HG03571 (cell line): ENCODE results near the gene SVOP.

Experiments
- ATAC-seq: cut with Tn5 transposase; IDR thresholded peaks from one replicate; pipeline ENCODE4 v1.9.1; 2021; ENCODE audit not compliant: unreplicated experiment

Gene SVOP

DNA sequence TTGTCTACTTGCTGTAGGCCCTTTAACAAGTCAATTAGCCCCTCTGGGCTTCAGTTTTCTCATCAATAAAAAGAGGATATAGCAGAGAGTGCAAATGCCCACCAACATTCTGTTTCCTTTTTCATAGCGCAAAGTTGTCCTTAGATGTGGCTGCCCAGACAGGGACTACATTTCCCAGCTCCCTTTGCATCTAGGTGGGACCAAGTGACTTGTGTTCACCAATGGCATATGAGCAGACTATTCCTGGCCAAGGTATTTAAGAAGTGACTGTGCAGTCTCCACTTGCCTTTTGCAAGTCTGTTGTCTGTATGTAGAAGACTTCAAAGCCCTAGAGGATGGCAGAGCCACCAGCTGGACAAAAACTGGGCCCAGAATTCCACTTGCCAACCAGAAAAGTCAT, 81.3 kb downstream of the SVOP start:
- no peak for ATAC-seq

DNA sequence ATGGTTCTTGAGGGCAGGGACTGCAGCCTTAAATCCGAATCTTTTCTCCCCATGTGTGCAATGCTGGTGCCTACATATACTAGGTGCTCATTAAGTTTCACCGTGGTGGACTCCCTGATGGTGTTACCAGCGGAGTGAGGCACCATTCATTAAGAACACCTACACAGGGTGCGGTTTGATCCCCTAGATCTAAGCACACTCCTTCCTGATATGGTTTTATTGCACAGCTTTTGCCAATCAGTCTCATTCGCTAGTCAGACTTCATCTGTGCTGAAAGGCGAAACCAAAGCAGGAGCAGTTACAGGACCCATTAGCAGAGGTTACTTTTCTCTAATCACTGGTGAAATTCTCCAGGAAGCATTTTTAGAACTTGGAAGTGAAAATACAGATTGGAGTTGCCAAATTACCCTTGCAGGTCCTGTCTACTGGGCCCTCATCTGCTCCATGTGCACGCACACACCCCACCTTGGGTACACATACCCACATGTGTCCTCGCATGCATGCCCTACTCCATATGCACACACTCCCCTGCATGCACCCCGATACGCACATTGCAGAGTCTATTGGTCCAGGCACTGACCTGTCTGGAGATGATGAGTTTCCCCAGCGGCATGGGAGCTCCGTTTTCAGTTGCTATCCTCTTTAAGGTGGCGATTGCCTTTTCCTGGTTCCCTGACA, 82.5 kb downstream of the SVOP start:
- ATAC-seq = no peak

DNA sequence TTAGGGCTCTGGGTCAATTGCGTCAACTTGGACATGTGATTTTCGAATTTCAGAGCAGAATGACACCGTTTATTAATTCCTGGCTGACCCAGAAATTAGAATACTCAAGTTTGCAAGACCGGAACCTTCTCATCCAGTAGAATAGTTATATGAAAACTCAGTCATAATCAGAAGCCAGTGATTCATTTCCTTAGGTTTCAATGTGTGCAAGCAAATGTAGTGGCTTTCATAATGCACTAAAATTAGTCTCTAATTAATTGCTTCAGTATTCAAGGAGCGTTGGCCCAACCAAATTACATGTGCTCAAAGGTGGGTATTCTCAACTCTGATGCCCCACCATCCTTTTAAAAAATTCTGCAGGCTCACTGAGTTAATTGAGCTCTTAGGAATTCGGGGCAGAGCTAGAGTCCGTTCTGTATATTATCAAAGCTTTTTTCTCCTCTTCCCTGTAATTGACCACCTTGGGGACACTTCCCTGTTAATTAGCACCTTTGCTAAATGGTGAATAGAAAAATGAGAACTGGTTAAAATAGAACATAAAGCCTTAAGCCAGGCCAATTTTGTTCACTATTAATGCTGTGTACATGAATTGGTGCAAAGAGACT, 85.6 kb downstream of the SVOP start:
- no peak for ATAC-seq

DNA sequence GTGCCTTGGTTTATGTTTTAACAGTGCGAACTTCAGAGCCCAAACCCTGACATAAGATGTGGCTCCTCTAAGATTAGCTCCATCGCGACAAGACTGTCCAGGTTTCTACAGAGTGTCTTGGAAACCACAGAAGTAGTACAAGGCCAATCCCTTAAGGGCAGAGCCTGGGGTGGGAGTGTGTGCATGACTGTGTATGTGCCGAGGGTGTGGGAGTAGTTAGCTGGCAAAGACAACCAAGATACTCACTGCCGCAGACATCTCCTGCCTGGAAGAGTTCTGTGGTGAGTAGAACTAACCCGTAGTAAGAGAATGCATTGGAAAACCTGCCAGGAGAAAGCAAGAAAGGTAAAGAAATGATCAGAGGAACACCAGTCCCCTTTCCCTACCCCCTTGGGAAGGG, 86.9 kb downstream of the SVOP start:
- ATAC-seq = no peak

DNA sequence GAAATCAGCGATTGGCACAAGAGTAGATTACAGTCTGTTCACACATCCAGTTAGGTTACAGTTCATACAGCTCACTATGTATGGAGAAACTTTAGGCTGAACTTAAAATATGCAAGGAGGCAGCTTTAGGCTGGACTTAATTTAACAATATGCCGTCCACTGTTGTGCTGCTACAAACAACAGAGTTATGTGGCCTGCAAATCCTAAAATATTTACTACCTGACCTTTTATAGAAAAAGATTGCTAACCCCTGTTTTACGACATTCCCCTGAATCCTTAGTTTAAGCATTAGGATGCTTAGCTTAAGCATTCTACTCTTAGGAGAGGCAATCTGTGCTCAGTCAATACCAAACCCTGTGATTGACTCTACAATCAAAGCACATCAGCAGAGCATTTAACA, 90.1 kb downstream of the SVOP start:
- no peak for ATAC-seq

DNA sequence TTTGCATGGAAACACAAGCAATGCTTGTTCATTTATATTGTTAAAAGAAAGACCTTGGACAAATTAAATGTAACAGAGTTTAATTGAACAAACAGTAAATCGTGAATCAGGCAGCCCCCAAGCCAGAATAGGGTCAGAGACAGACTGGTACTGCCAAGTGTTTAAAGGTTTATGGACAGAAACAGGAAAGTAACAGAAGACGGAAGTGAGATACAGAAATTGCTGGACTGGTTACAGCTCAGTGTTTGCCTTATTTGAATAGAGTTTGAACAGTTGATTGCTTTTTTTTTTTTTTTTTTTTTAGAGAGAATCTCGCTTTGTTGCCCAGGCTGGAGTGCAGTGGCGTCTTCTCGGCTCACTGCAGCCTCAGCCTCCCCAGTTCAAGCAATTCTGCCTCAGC, 90.7 kb downstream of the SVOP start:
- peak; percentile 69 for ATAC-seq

DNA sequence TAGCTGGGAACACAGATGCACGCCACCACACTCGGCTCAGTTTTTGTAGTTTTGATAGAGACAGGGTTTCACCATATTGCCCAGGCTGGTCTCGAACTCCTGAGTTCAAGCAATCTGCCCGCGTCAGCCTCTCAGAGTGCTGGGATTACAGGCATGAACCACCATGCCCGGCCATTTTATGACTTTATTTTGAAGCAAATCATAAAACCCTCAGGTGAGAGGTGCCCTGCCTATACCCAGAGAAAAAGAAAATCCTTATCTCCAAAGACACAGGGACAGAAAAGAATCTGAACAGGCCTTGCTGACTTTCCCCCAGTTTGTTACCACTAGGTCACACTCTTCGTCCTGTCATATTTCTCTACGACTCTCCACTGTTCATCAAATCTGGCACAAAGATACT, 92.2 kb downstream of the SVOP start:
- ATAC-seq = no peak

DNA sequence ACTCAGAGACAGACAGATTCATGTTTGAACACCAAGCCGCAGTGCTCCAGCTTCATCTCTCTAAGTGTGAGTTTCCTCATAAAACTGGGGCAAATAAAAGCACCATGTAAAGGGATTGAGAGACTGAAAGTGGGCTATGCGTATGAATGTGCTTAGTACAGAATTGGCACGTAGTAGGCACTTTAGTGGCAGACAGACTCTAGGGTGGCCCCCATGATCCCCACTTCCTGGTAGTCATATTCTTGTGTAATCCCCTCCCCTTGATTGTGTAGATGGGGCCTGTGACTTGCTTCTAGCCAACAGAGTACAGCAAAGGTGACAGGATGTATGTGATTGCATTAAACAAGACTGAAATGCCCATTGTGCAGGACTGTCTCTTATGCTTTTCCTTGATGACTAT, 98.0 kb downstream of the SVOP start:
- ATAC-seq = no peak

DNA sequence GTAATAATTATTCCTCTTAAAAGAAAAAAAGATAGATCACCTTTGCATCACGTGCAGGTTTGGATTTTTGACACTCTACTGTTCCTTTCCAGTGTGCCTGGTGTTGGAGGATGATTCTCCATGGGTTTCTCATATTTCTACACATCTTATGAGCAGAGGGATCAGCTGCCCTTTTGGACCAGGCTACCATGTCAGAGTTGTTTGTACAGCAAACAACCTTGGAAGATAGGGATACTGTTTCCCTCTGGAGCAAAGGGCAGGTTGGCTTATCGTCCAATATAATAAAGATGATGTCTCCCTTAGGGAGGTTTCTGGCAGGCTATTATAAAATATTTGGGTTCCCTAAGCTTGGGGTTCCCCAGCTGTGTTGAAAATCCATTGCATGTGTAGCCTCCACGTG, 98.9 kb downstream of the SVOP start:
- ATAC-seq = no peak

DNA sequence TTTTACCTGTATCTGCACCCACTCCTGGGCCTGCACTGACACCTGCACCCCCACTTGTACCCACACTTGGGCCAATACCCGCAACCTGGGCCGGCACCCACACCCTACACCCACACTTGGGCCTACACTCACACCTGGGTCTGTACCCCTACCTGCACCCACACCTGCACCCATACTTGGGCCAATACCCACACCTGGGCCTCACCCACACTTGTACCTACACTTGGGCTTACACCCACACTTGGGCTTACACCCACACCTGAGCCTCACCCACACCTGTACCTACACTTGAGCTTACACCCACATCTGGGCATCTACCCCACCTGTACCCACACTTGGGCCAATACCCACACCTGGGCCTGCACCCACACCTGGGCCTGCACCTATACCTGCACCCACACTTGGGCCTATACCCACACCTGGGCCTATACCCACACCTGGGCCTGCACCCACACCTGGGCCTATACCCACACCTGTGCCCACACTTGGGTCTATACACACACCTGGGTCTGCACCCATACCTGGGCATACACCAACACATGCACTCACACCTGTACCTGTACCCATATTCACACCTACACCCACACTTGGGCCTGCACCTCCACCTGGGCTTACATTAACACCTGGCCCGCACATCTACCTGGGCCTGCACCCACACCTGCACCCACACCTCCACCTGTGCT, 101.8 kb downstream of the SVOP start:
- ATAC-seq = no peak

DNA sequence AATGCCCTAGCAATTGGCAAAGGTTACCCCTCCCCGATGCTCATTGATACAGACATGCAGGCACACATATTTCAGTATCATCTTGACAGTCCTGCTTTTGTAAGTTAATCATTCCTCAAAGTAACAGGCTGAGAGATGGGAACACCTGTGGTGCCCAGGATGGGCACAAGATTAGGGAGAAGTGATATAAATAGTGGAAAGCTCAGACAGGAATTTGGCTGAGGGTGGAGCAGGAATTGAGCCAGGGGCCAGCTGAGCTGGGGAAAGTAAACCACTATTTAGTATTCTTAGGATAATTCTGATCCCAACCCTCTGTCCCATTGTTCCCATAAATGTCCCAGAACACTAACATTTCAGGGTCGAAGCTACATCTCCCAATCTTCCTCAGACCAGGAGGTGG, 102.7 kb downstream of the SVOP start:
- ATAC-seq = no peak

DNA sequence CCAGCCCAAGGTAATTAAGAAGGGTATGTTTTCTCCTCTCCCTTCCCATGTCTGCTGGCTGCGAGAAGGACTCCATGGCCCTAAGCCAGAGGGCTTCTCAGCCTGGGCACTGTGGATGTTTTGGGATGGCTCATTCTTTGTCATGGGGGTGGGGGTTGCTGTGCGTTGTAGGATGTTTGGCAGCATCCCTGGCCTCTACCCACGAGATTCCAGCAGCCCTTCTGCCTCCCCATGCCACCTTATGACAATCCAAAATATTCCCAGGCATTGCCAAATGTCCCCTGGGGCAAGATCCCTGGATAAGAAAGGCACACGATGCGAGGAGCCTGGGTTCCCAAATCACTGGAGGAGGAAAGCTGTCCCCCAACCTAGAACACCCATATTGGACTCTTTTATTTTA, 104.5 kb downstream of the SVOP start:
- ATAC-seq = no peak

DNA sequence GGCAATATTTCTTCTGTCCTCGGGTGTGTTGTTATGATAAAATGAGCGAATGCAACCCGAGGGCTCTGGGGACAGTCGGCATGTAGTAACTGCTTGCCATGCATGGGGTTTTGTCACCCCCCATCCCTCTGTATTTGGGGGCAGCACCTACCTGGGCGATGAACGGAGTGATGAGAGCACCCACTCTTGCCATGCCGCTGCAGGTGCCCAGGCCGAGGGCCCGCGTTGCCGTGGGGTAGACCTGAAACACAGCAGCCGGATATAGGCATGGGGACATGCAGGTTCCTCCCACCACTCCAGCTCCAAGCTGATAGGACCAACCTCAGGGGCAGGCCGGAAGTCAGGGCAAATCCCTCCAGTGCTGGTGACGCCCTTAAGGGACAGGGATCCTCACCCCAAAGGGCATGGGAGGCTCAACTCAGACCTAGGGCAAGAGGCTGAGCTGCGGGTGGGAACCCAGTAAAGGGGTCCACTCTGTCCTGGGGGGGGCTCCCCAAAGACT, 105.2 kb downstream of the SVOP start:
- no peak for ATAC-seq

DNA sequence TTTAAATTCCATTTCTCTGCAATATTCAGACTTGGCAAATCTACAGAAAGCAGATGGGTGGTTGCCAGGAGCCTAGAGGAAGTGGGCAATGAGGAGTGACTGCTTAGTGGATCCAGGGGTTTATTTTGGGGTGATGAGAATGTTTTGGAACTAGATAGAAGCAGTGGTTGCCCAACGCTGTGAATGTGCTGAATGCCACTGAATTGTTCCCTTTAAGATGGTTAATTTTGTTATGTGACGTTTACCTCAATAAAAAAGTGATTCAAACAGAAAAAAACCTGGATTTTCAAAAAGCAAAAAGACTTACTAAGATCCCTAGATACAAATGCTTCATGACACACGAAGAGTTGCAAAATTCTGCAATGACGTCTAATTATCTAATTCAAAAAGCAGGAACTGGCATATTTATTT, 106.7 kb downstream of the SVOP start:
- no peak for ATAC-seq

DNA sequence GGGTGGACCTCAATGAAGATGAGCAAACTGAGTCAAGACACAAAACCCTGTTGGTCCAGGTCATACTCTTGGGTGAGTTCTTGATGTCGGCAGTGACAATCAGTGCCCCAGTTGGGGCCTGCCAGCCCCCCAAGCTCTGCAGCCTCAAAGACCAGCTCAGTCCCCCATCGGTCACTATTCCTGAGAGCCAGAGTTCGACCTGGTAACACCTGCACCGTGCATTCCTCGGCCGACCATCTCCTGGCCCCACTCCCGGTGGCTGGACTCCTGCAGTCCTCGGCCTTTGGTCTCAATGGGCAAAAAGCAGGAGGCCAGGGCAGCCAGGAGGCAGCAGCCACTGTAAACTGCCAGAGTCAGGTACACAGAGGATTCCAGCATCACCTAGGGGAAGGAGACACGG, 108.5 kb downstream of the SVOP start:
- no peak for ATAC-seq

DNA sequence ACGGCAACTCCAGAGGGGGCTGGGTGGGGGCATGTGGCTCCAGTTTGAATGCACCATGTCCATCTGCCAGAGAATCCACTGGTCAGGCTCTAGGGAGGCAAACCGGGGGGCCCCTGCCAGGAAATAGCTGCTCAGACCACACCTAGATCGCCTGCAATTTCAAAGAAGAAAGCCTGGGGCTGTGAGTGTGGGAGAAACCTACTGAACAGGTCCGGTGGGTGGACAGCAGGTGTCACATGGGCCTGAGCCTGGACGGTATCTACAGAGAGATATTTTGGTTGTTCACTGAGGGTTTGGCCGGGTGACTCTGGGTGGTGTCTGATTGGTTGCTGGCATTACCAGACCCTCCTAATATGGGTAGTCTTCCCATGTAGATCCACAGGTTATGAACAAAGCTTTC, 109.0 kb downstream of the SVOP start:
- no peak for ATAC-seq

DNA sequence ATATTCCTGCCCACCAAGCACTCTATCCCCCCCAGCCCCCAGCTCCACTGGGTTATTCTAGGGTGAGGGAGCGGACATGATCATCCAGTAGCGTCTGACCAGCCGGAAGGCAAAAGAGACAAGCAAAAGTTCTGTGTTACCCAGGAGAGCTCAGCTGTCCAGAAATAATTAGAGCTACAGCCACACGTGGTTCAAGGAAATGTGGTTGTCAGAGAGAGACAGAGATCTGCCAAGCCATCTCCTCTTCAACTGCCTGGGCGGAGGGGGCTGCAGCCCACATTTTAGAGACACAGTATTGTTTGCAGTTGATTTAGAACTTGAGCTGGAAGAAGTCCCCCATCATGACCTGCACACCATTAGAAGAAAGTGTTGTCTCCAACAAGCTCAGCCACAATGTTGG, 110.5 kb downstream of the SVOP start:
- no peak for ATAC-seq

DNA sequence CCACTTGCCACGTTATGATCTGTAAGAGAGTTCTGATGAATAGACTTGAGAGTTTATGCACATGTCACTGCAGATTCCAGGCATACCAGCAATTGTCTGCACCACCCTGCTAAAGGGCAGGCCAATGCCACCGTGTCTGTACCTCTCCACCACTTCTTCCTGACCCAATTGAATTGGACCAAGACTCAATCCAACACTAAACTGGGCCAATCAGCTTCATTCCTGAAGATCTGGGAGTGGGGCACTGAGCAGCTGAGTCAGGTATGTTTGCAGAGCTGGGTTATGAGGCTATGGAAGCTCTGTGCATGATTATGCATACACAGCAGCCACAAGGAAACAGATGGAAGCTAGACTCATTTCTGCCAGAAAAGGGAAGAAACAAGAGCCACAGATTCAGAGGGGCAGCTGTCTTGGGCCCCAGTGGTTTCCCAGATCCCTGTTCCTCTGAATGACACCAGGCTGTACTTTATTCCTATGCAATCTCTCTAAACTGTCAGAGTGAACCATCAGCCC, 113.0 kb downstream of the SVOP start:
- ATAC-seq = no peak

DNA sequence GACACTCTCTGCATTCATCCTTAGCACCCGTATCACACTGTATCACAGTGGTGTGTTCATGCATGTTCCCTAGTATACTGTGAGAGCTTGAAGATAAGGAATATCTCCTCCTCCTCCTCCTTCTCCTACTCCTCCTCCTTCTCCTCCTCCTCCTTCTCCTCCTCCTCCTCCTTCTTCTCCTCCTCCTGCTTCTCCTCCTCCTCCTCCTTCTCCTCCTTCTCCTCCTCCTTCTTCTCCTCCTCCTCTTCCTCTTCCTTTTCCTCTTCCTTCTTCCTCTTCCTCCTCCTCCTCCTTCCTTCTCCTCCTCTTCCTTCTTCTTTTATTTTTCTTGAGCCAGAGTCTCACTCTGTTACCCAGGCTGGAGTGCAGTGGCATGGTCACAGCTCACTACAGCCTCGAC, 113.9 kb downstream of the SVOP start:
- no peak for ATAC-seq

DNA sequence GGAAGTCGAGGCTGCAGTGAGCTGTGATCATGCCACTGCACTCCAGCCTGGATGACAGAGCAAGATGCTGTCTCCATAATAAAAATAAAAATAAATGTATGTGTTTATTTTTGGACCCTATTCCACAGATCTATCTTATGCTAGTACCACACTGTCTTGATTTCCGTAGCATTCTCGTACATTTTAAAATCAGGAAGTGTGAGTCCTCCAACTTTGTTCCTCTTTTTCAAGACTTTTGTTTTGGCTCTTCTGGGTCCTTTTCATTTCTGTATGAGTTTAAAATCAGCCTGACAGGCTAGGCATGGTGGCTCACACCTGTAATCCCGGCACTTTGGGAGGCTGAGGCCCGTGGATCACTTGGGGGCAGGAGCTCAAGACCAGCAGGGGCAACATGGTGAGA, 115.1 kb downstream of the SVOP start:
- ATAC-seq = no peak

DNA sequence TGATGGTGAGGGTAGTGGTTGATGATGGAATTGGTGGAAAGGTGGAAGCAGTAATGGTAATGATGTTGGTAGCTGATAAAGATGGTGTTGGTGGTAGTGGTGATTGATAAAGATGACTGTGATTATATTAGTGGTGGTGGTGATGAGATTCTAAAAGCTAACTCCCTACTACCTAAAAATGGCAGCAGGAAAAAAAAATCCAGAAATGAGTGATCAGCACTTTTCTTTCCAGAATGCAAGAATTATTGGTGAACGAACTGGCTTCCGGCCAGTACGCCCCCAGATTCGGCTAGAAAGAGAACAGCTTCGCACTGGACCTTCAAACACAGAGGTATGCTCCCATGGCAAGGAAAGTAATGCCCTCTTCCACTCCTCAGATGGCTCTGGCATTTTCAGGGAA, 121.7 kb downstream of the SVOP start:
- ATAC-seq = no peak

DNA sequence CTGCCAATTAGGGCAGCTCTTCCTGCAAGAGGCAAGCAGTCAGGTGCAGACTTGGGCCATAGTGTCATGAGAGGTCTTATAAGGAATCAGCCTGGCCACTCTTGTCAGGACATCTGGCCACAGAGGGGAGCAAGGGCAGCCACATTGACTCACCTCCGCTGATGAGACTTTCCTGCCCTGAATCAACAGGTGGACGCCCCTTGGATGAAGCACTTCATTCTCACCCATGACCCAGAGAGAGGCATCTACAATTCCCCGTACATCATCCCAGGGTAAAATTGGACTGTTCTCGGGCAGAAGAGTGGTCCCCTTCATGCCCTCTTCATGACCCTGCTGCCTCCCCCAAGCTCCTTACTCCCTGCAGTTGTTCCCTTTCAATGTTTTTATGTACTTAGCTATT, 124.1 kb downstream of the SVOP start:
- no peak for ATAC-seq
